Bronchial epithelial cell (primary cell): ENCODE data around the gene UCHL5. TPM values are rescaled to one million over a fixed set of nuclear protein-coding genes. Genes with fewer than 3 reads are reported as not detected.
"Not testable (repeated sequence)": the region's sequence is repeated elsewhere in the genome, so short reads cannot be mapped to it uniquely, and the experiment has no call there.

Experiments used
- DNase-seq: peaks from one replicate; pipeline ENCODE4 v3.0.0-alpha.2; 2010; ENCODE audit warnings: low read depth
- FAIRE-seq: peaks from 2 replicates; lab custom pipeline; 2011; peaks lifted over from hg19 to GRCh38; lab: Jason Lieb, UNC
- H3K27me3 ChIP-seq: 2 replicates; pipeline ENCODE4 v1.5.1; 2011; ENCODE audit warnings: low read length; ENCODE audit not compliant: control insufficient read depth, insufficient read depth
- H3K36me3 ChIP-seq: 2 replicates; pipeline ENCODE4 v1.5.1; 2011; ENCODE audit warnings: low read length; ENCODE audit not compliant: control insufficient read depth, insufficient read depth
- H3K4me3 ChIP-seq: 2 replicates; pipeline ENCODE4 v1.5.1; 2011; ENCODE audit warnings: mild to moderate bottlenecking, low read depth, low read length, control low read depth
- total RNA-seq: library from RNA; depleted of rRNA; stranded (reverse); fragments of >200 nt; gene quantifications from 2 replicates; pipeline ENCODE4 v1.2.1, GENCODE V29; 2014
- TF ChIP-seq, protein P1 (sequence below): IDR thresholded peaks from 2 replicates; pipeline ENCODE4 v1.5.1; 2011; ENCODE audit warnings: mild to moderate bottlenecking, moderate library complexity, low read length, control low read depth, inconsistent platforms; ENCODE audit not compliant: insufficient read depth, severe bottlenecking

Gene UCHL5
- total RNA-seq, 1 donor from 2014 or later = 26.3 TPM

DNA sequence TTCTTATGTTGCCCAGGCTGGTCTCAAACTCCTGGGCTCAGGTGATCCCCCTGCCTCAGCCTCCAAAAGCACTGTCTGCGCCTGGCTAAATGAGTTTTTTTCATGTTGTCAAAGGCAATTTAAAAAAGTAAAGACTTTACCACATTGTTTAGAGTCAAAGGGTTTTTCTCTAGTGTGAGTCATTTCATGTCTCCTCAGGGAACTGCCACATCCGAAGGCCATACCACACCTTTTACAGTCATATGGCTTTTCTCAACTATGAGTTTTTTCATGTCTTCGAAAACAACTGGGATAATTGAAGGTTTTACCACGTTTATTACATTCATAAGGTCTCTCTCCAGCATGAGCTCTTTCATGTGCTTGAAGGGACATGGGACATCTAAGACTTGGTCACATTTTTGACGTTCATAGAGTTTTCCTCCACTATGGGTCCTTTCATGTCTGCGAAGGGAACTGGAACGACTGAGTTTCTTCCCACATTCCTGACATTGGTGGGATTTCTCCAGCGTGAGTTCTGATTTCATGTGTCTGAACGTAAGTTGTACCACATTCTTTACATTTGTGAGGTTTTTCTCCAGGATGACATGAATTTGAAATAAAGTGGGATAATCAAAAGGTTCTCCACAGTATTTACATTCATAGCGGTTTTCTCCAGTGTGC, 65.6 kb downstream of the UCHL5 start:
- DNase-seq (no peak), FAIRE-seq (no peak)
- no peaks in the 10 kb centered on the region for H3K27me3 ChIP-seq
- TF ChIP-seq, protein P1, sequence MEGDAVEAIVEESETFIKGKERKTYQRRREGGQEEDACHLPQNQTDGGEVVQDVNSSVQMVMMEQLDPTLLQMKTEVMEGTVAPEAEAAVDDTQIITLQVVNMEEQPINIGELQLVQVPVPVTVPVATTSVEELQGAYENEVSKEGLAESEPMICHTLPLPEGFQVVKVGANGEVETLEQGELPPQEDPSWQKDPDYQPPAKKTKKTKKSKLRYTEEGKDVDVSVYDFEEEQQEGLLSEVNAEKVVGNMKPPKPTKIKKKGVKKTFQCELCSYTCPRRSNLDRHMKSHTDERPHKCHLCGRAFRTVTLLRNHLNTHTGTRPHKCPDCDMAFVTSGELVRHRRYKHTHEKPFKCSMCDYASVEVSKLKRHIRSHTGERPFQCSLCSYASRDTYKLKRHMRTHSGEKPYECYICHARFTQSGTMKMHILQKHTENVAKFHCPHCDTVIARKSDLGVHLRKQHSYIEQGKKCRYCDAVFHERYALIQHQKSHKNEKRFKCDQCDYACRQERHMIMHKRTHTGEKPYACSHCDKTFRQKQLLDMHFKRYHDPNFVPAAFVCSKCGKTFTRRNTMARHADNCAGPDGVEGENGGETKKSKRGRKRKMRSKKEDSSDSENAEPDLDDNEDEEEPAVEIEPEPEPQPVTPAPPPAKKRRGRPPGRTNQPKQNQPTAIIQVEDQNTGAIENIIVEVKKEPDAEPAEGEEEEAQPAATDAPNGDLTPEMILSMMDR = no peak
- H3K4me3 ChIP-seq = no peak overlapping the region
- no peaks in the 10 kb centered on the region for H3K36me3 ChIP-seq

GRCh38 chr1:192986748-192987334, 72.3 kb downstream of the UCHL5 start:
- not testable (repeated sequence) for H3K36me3 ChIP-seq, FAIRE-seq, H3K4me3 ChIP-seq, DNase-seq, H3K27me3 ChIP-seq

GRCh38 chr1:192986110-192986747, 72.9 kb downstream of the UCHL5 start:
- no peaks in the 10 kb centered on the region for H3K36me3 ChIP-seq
- DNase-seq (peak; percentile 55), FAIRE-seq (no peak)
- H3K4me3 ChIP-seq = no peak overlapping the region
- H3K27me3 ChIP-seq = no peaks in the 10 kb centered on the region
- TF ChIP-seq, protein P1 = no peak

- no peaks in the 10 kb centered on the region for H3K27me3 ChIP-seq
- H3K36me3 ChIP-seq = no peaks in the 10 kb centered on the region
- TF ChIP-seq, protein P1 = no peak
- DNase-seq (no peak), FAIRE-seq (no peak)
- no peak overlapping the region for H3K4me3 ChIP-seq
These were observed 75.1 kb downstream of the UCHL5 start for GRCh38 chr1:192984080-192984479.

DNA sequence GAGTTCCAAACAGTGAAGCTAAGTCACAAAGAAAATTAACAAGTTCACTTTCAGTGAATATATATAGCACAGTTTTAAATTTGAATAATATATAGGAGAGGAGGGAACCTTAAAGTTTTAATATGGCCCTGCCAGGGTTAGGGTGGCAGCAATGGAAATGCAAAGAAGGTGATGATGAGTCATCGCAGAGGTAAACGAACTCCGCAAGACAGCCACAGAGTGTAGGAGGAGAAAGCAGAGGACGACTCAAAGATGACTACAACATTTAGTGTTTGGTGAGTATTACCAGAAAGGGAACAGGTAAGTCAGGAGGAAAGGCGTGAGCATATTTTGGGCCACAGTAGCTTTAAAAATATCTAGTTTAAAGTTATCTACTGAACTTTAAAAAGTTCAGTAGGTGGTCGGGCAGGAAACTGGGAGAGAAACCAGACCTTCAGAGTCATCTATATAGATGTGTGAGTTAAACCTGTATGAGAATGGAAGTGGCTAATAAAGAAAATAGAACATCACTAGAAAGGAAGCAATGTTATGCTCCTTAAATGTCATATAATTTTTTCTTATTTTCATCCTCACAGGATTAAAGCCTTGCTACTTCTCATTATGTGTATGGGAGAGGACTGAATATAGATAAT, 75.7 kb downstream of the UCHL5 start:
- peak; percentile 89 for DNase-seq
- no peak overlapping the region for H3K4me3 ChIP-seq
- FAIRE-seq = no peak
- no peaks in the 10 kb centered on the region for H3K36me3 ChIP-seq
- TF ChIP-seq, protein P1 = no peak
- H3K27me3 ChIP-seq = no peaks in the 10 kb centered on the region

GRCh38 chr1:192980856-192981255, 78.3 kb downstream of the UCHL5 start:
- Histone ChIP-seq H3K36me3 (no peaks in the 10 kb centered on the region), H3K4me3 (no peak overlapping the region), H3K27me3 (no peaks in the 10 kb centered on the region)
- peak; percentile 42 for DNase-seq
- TF ChIP-seq, protein P1 = no peak
- no peak for FAIRE-seq

DNA sequence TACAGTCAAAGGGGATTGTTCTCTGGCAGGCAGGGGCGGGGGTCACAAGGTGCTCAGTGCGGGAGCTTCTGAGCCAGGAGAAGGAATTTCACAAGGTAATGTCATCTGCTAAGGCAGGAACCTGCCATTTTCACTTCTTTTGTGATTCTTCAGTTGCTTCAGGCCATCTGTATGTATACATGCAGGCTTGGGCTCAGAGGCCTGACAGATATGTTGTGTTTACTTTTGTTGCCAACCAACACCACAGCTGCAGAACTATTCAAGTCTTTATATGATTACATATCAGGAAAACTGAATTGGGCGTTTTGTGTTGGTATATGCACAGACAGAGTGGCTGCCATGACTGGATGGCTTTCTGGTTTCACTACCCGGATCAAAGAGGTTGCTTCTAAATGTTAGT, 78.8 kb downstream of the UCHL5 start:
- not testable (repeated sequence) for H3K4me3 ChIP-seq, H3K36me3 ChIP-seq, DNase-seq, FAIRE-seq, H3K27me3 ChIP-seq
